Ammon's horn (tissue), 1 donor: ENCODE measurements around the gene TRIM43B.
"Not testable (repeated sequence)": the region's sequence is repeated elsewhere in the genome, so short reads cannot be mapped to it uniquely, and the experiment has no call there.

Source experiments
- DNase-seq: peaks from one replicate; pipeline ENCODE4 v3.0.0-alpha.2; 2016; ENCODE audit warnings: low spot score

Gene TRIM43B

GRCh38 chr2:95433973-95434372, 50.6 kb downstream of the TRIM43B start:
- not testable (repeated sequence) for DNase-seq

- DNase-seq, result not testable (repeated sequence)
Measured at GRCh38 chr2:95433373-95433772, 51.2 kb downstream of the TRIM43B start.

- DNase-seq, result not testable (repeated sequence)
Measured at GRCh38 chr2:95429748-95430467, 54.6 kb downstream of the TRIM43B start.

- DNase-seq, result not testable (repeated sequence)
Measured at GRCh38 chr2:95427196-95427867, 57.2 kb downstream of the TRIM43B start.
